Neural progenitor cell (in vitro differentiated cells): ENCODE data around the gene PREX1. TPM values are rescaled to one million over a fixed set of nuclear protein-coding genes. Genes with fewer than 3 reads are reported as not detected.

ENCODE experiments used
- DNase-seq: peaks from one replicate; pipeline ENCODE4 v3.0.0-alpha.2; 2016; ENCODE audit warnings: low spot score
- H2AFZ ChIP-seq: fragments of 200-600 bp; sonication (generic); replicated peaks from 2 replicates; pipeline ENCODE4 v1.6.1; 2016; ENCODE audit warnings: antibody characterized with exemption
- H3F3A ChIP-seq: fragments of 200-600 bp; sonication (generic); 2 replicates; pipeline ENCODE4 v1.6.1; 2016; ENCODE audit warnings: antibody characterized with exemption, low read depth
- H3K27ac ChIP-seq: fragments of 200-600 bp; sonication (generic); 2 replicates; pipeline ENCODE4 v1.5.1; 2016; ENCODE audit warnings: mild to moderate bottlenecking
- H3K27me3 ChIP-seq: fragments of 200-600 bp; sonication (generic); 2 replicates; pipeline ENCODE4 v1.6.1; 2016; ENCODE audit warnings: mild to moderate bottlenecking, moderate library complexity
- H3K36me3 ChIP-seq: fragments of 200-600 bp; sonication (generic); 2 replicates; pipeline ENCODE4 v1.5.1; 2016
- H3K4me1 ChIP-seq: fragments of 200-600 bp; sonication (generic); 2 replicates; pipeline ENCODE4 v1.6.1; 2016; ENCODE audit warnings: mixed run types
- H3K4me2 ChIP-seq: fragments of 200-600 bp; sonication (generic); 2 replicates; pipeline ENCODE4 v1.6.1; 2016
- H3K4me3 ChIP-seq: fragments of 200-600 bp; sonication (generic); 2 replicates; pipeline ENCODE4 v1.5.1; 2016
- H3K79me2 ChIP-seq: fragments of 200-600 bp; sonication (generic); 2 replicates; pipeline ENCODE4 v1.6.1; 2016; ENCODE audit warnings: low read depth
- H3K9ac ChIP-seq: fragments of 200-600 bp; sonication (generic); 2 replicates; pipeline ENCODE4 v1.6.1; 2016
- H3K9me3 ChIP-seq: fragments of 200-600 bp; sonication (generic); 2 replicates; pipeline ENCODE4 v1.5.1; 2016; ENCODE audit warnings: low read depth
- H4K20me1 ChIP-seq: fragments of 200-600 bp; sonication (generic); 2 replicates; pipeline ENCODE4 v1.6.1; 2016; ENCODE audit warnings: low read depth
- H3K27ac Mint-ChIP-seq: 3 replicates; pipeline ENCODE4 v1.8.0; 2021; ENCODE audit warnings: mixed read lengths
- H3K27me3 Mint-ChIP-seq: 2 replicates; pipeline ENCODE4 v1.8.0; 2022; ENCODE audit warnings: low read depth, mild to moderate bottlenecking, inconsistent platforms, moderate library complexity, mixed read lengths; ENCODE audit not compliant: insufficient read depth
- H3K36me3 Mint-ChIP-seq: 3 replicates; pipeline ENCODE4 v1.8.0; 2021; ENCODE audit warnings: mixed read lengths
- H3K4me1 Mint-ChIP-seq: 3 replicates; pipeline ENCODE4 v1.8.0; 2021; ENCODE audit warnings: mixed read lengths
- H3K4me3 Mint-ChIP-seq: 3 replicates; pipeline ENCODE4 v1.8.0; 2021; ENCODE audit warnings: mild to moderate bottlenecking, moderate library complexity, mixed read lengths
- H3K9me3 Mint-ChIP-seq: 3 replicates; pipeline ENCODE4 v1.8.0; 2020; ENCODE audit warnings: mixed read lengths
- EZH2 ChIP-seq: fragments of 200-600 bp; sonication (generic); IDR thresholded peaks from 2 replicates; pipeline ENCODE4 v1.6.1; 2017; ENCODE audit warnings: antibody characterized with exemption, mild to moderate bottlenecking, moderate library complexity
- EZH2phosphoT487 ChIP-seq: fragments of 200-600 bp; sonication (generic); IDR thresholded peaks from 2 replicates; pipeline ENCODE4 v1.6.1; 2017; ENCODE audit warnings: antibody characterized with exemption
- total RNA-seq: library from RNA; depleted of rRNA; stranded (reverse); fragments of >200 nt; gene quantifications from 2 replicates; pipeline ENCODE4 v1.2.3, GENCODE V29; 2015; ENCODE audit warnings: low replicate concordance
- TF ChIP-seq, protein P1 (sequence below): fragments of 200-600 bp; sonication (generic); IDR thresholded peaks from 2 replicates; pipeline ENCODE4 v1.5.1; 2017; ENCODE audit warnings: antibody characterized with exemption, mild to moderate bottlenecking

PREX1 gene
- total RNA-seq, 1 donor from 2014 or later = 4.5 TPM

DNA sequence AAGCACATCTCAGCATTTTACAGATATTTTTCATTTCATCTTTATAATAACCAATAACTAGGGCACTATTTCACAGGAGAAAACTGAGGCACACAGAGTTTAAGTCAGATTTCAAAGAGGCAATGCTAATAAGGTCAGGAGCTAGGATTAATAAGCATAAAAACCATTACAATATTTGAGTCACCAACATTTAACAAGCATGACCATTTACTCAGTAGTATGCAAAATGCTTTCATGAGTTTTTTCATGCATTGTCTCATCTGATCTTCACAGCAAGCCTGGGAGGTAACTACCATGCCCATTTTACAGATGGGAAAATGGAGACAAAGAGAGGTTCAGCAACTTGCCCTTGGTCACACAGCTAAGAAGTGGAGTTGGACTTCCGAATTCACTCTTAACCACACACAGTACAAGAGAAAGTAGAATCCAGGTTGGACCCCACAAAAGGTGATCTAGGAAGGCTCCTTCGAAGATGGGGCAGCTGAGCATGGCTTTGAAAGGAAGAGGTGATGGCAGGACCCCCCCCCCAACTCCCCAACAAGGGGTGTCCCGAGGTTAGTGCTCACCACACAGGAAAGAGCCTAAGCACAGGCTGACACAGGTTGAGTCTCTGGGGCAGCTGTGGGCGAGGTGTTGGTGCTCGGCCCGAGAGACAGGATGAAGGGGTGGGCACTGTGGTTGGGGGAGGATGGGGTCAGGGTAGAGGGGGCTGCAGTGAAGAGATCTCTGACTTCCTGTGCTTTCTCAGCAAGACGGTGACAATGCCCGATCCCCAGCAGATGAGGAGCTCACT lies 108.8 kb downstream of the PREX1 start:
- H3K9me3 ChIP-seq = no peaks in the 10 kb centered on the region
- H3K4me3 ChIP-seq = no peak overlapping the region
- peaks cover 35% of the 10 kb centered on the region for H3K4me1 Mint-ChIP-seq
- peaks cover 2% of the 10 kb centered on the region for H3K27me3 Mint-ChIP-seq
- no peaks in the 10 kb centered on the region for H3K79me2 ChIP-seq
- peak overlapping the region; percentile 35 for H3K27ac Mint-ChIP-seq
- H3F3A ChIP-seq = no peaks in the 10 kb centered on the region
- TF ChIP-seq EZH2phosphoT487 (no peak), EZH2 (no peak)
- TF ChIP-seq, protein P1, sequence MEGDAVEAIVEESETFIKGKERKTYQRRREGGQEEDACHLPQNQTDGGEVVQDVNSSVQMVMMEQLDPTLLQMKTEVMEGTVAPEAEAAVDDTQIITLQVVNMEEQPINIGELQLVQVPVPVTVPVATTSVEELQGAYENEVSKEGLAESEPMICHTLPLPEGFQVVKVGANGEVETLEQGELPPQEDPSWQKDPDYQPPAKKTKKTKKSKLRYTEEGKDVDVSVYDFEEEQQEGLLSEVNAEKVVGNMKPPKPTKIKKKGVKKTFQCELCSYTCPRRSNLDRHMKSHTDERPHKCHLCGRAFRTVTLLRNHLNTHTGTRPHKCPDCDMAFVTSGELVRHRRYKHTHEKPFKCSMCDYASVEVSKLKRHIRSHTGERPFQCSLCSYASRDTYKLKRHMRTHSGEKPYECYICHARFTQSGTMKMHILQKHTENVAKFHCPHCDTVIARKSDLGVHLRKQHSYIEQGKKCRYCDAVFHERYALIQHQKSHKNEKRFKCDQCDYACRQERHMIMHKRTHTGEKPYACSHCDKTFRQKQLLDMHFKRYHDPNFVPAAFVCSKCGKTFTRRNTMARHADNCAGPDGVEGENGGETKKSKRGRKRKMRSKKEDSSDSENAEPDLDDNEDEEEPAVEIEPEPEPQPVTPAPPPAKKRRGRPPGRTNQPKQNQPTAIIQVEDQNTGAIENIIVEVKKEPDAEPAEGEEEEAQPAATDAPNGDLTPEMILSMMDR = no peak
- no peaks in the 10 kb centered on the region for H3K36me3 ChIP-seq
- H3K4me2 ChIP-seq = no peak overlapping the region
- no peak for DNase-seq
- H3K27ac ChIP-seq = no peak overlapping the region
- peaks cover 16% of the 10 kb centered on the region for H3K36me3 Mint-ChIP-seq
- no peak overlapping the region for H2AFZ ChIP-seq
- H3K9ac ChIP-seq = no peak overlapping the region
- H3K27me3 ChIP-seq = no peaks in the 10 kb centered on the region
- H3K9me3 Mint-ChIP-seq = no peaks in the 10 kb centered on the region
- H4K20me1 ChIP-seq = peaks cover 4% of the 10 kb centered on the region
- no peak overlapping the region for H3K4me3 Mint-ChIP-seq
- no peaks in the 10 kb centered on the region for H3K4me1 ChIP-seq

DNA sequence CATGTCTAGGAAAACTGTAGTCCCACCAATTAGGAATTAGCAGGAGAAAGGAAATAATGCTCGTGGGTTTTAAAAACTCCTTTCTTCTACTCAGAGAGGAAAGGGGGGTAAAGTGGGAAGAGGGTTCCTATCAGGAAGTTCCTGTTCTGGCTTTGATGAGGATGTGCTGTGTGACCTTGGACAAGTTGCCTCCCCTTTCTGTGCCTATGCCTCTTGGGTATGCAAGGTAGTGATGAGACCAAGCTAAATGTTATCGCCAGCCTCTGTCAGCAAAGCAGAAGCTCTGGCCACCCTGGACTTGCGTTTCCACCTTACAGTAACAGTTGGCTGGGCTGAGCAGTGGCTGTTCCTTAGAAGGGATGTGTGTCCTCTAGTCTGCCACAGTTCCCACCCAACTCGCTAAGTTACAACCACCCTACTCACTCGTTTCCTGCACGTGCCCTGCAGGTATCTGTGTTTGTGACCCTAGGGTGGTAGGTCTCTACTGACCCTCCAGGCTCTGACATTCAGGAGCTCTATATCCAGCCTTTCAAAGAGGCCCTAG lies 110.0 kb downstream of the PREX1 start:
- Mint-ChIP-seq H3K4me1 (peaks cover 25% of the 10 kb centered on the region), H3K9me3 (no peaks in the 10 kb centered on the region), H3K4me3 (no peak overlapping the region), H3K36me3 (peaks cover 16% of the 10 kb centered on the region), H3K27ac (no peak overlapping the region), H3K27me3 (peaks cover 2% of the 10 kb centered on the region)
- Histone ChIP-seq H3K9me3 (no peaks in the 10 kb centered on the region), H3K4me3 (no peak overlapping the region), H3K27me3 (no peaks in the 10 kb centered on the region), H3K4me1 (no peaks in the 10 kb centered on the region), H3K79me2 (no peaks in the 10 kb centered on the region), H3K9ac (no peak overlapping the region), H3K27ac (no peak overlapping the region), H3K36me3 (no peaks in the 10 kb centered on the region), H4K20me1 (peaks cover 3% of the 10 kb centered on the region), H3K4me2 (no peak overlapping the region), H2AFZ (no peak overlapping the region), H3F3A (no peaks in the 10 kb centered on the region)
- no peak for TF ChIP-seq EZH2phosphoT487
- TF ChIP-seq EZH2 = no peak
- TF ChIP-seq, protein P1 = no peak
- DNase-seq = no peak

DNA sequence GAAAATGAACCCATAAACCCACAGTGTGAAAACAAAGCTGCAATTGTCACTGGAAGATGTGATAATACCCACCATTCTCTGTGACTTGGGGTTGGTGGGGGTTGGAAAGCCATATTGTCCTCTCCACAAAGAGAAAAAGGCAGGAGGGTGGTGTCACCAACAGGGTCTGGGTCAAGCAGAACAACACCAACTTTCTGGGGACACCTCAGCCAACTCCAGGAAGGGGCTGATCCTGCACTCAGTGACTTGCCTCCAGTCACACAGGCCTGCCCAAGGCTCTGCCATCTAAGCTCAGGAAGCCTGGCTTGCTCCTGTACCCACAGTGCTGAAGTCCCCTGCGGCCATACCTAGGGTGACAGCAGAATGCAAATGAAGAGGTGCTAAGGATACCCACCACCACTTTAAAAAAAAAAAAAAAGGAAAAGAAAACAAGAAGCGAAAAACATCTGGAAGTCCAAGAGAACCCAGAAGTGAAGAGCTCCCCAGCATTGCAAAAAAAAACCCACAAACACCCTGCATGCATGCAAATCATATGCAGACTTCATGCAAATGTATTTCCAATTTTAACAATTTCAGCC lies 110.6 kb downstream of the PREX1 start:
- H3K36me3 ChIP-seq = no peaks in the 10 kb centered on the region
- H3K79me2 ChIP-seq = no peaks in the 10 kb centered on the region
- no peak for DNase-seq
- peaks cover 23% of the 10 kb centered on the region for H3K4me1 Mint-ChIP-seq
- no peak overlapping the region for H3K9ac ChIP-seq
- no peaks in the 10 kb centered on the region for H3K9me3 Mint-ChIP-seq
- no peak overlapping the region for H2AFZ ChIP-seq
- H3K9me3 ChIP-seq = no peaks in the 10 kb centered on the region
- H3F3A ChIP-seq = no peaks in the 10 kb centered on the region
- no peak overlapping the region for H3K4me3 ChIP-seq
- H3K27ac ChIP-seq = no peak overlapping the region
- no peak overlapping the region for H3K27ac Mint-ChIP-seq
- no peaks in the 10 kb centered on the region for H3K27me3 ChIP-seq
- TF ChIP-seq EZH2 (no peak), EZH2phosphoT487 (no peak)
- TF ChIP-seq, protein P1 = no peak
- no peak overlapping the region for H3K4me2 ChIP-seq
- H3K4me3 Mint-ChIP-seq = no peak overlapping the region
- peaks cover 16% of the 10 kb centered on the region for H3K36me3 Mint-ChIP-seq
- no peaks in the 10 kb centered on the region for H3K4me1 ChIP-seq
- H3K27me3 Mint-ChIP-seq = peaks cover 2% of the 10 kb centered on the region
- no peaks in the 10 kb centered on the region for H4K20me1 ChIP-seq
